Measurements from ENCODE around the gene LDLRAD2. TPM values are rescaled to one million over a fixed set of nuclear protein-coding genes. Genes with fewer than 3 reads are reported as not detected.

LDLRAD2 gene
- total and polyA plus RNA-seq, 10 of the 15 experiments (the other 5 are each of a cell fraction or from before 2014, with no cell fraction given), result 0.04 to 0.23 (median 0.11) TPM; not detected in 7

GRCh38 chr1:21782868-21783678 is 29.0 kb upstream of the LDLRAD2 start, which contains the start of gene USP48 (continued):
- TF ChIP-seq E4F1 (IDR thresholded peaks at IDR 0.05; ENCODE audit: borderline replicate concordance, partially characterized antibody), result peak; percentile 98
- TF ChIP-seq POLR2AphosphoS5 (IDR thresholded peaks at IDR 0.05; ENCODE audit: low read length), result peak; percentile 99
- TF ChIP-seq YBX1 (IDR thresholded peaks at IDR 0.05), result no peak
- peak; percentile 93; the same call in 1 of the 2 replicates for TF ChIP-seq PML (IDR thresholded peaks at IDR 0.05; ENCODE audit: low read length)
- peak; percentile 22 for TF ChIP-seq MEF2B (IDR thresholded peaks at IDR 0.05; ENCODE audit: partially characterized antibody, poor library complexity, severe bottlenecking)
- no peak; the same call in 1 of the 2 replicates for TF ChIP-seq USF2 (IDR thresholded peaks at IDR 0.05; ENCODE audit: borderline replicate concordance, low read depth, low read length)
- no peak for TF ChIP-seq ESRRA (IDR thresholded peaks at IDR 0.05; ENCODE audit: low read length)
- TF ChIP-seq DPF2 (IDR thresholded peaks at IDR 0.05), result peak; percentile 89
- peak; percentile 44 for TF ChIP-seq E2F8 (IDR thresholded peaks at IDR 0.05; ENCODE audit: low read depth, partially characterized antibody)
- TF ChIP-seq CREB1 (IDR thresholded peaks at IDR 0.05; ENCODE audit: low read depth), result peak; percentile 91
- TF ChIP-seq MYC (IDR thresholded peaks at IDR 0.05; ENCODE audit: insufficient read depth, insufficient read length, insufficient replicate concordance, low read length, severe bottlenecking), result peak; percentile 41
- peak; percentile 59 for TF ChIP-seq MTA2 (IDR thresholded peaks at IDR 0.05; ENCODE audit: low read depth)
- TF ChIP-seq STAT1 (conservative IDR thresholded peaks at IDR 0.05), result 0 out of 2 replicates have a peak, but pooled peaks have one; percentile 68
- peak; percentile 35 for TF ChIP-seq RB1 (IDR thresholded peaks at IDR 0.05; ENCODE audit: borderline replicate concordance)
- no peak for TF ChIP-seq FOS (IDR thresholded peaks at IDR 0.05; ENCODE audit: borderline replicate concordance, extremely low read depth, insufficient read length)
- TF ChIP-seq RFX5 (IDR thresholded peaks at IDR 0.05; ENCODE audit: low read depth, low read length), result peak; percentile 42; the same call in 1 of the 2 replicates
- peak; percentile 91 for TF ChIP-seq CHD1 (IDR thresholded peaks at IDR 0.05; ENCODE audit: low read depth, low read length)
- no peak for TF ChIP-seq ASH2L (IDR thresholded peaks at IDR 0.05; ENCODE audit: borderline replicate concordance, low read depth)
- no peak for TF ChIP-seq KDM1A (IDR thresholded peaks at IDR 0.05; ENCODE audit: borderline replicate concordance)
- no peak for TF ChIP-seq STAT3 (IDR thresholded peaks at IDR 0.05; ENCODE audit: low read depth, low read length)
- TF ChIP-seq MLLT1 (IDR thresholded peaks at IDR 0.05), result peak; percentile 89
- TF ChIP-seq NRF1 (conservative IDR thresholded peaks at IDR 0.05; ENCODE audit: low read depth, low read length), result peak; percentile 58
- TF ChIP-seq IRF4 (IDR thresholded peaks at IDR 0.05; ENCODE audit: low read depth, low read length), result 0 out of 2 replicates have a peak, but pooled peaks have one; percentile 25

Measured in GM12878 (cell line).